CD4-positive, alpha-beta T cell (primary cell): ENCODE results near the gene DNTT. TPM values are rescaled to one million over a fixed set of nuclear protein-coding genes. Genes with fewer than 3 reads are reported as not detected.

Source experiments
- ATAC-seq: fragments of 200-7000 bp; cut with Tn5 transposase; one replicate; pipeline ENCODE4 v1.10.0; 2022; ENCODE audit warnings: mild to moderate bottlenecking; ENCODE audit not compliant: poor library complexity
- CTCF ChIA-PET: fragments of 350-600 bp; sonication (Branson Sonifier 250); formaldehyde crosslinking; loops from one replicate; lab custom pipeline; 2021; ENCODE audit warnings: antibody characterized with exemption, inconsistent platforms; lab: Charles Lee
- POLR2A ChIA-PET: fragments of 350-600 bp; sonication (Branson Sonifier 250); formaldehyde crosslinking; loops from one replicate; lab custom pipeline; 2021; ENCODE audit warnings: antibody characterized with exemption, inconsistent platforms; lab: Charles Lee
- DNase-seq, 14 experiments: peaks; one replicate each; pipeline ENCODE4 v3.0.0-alpha.2; 2013 to 2020; ENCODE audit warnings: mixed read lengths in 2 of 14
- H3K27ac ChIP-seq, 2 donors: one replicate each; pipeline versions ENCODE4 v1.5.1 to v1.7.0; 2013; ENCODE audit warnings: low read length in 2 of 2, low read depth in 1 of 2, mild to moderate bottlenecking in 1 of 2
- H3K27me3 ChIP-seq, 2 experiments: 1 replicate in 1 of 2; 2 replicates in 1 of 2; pipeline versions ENCODE4 v1.6.1 to v1.7.0; 2013; ENCODE audit warnings: low read length in 2 of 2, control low read depth in 1 of 2, mild to moderate bottlenecking in 1 of 2, moderate library complexity in 1 of 2; ENCODE audit not compliant: insufficient read depth in 2 of 2, control insufficient read depth in 1 of 2
- H3K36me3 ChIP-seq: one replicate; pipeline ENCODE4 v1.6.1; 2013; ENCODE audit warnings: low read length, control low read depth; ENCODE audit not compliant: insufficient read depth
- H3K4me1 ChIP-seq: one replicate; pipeline ENCODE4 v1.6.1; 2013; ENCODE audit warnings: low read length, control low read depth; ENCODE audit not compliant: insufficient read depth
- H3K4me3 ChIP-seq: one replicate; pipeline ENCODE4 v1.5.1; 2013; ENCODE audit warnings: mild to moderate bottlenecking, low read length, moderate library complexity
- H3K9me3 ChIP-seq, 2 experiments: 1 replicate in 1 of 2; 2 replicates in 1 of 2; pipeline versions ENCODE4 v1.6.1 to v1.7.0; 2013; ENCODE audit warnings: low read length in 2 of 2, mild to moderate bottlenecking in 2 of 2, control low read depth in 1 of 2, moderate library complexity in 1 of 2; ENCODE audit not compliant: control insufficient read depth in 1 of 2, insufficient read depth in 1 of 2
- H3K27ac Mint-ChIP-seq: one replicate; pipeline ENCODE4 v1.8.0; 2020; ENCODE audit warnings: mixed read lengths
- H3K27me3 Mint-ChIP-seq: one replicate; pipeline ENCODE4 v1.8.0; 2021; ENCODE audit warnings: mixed read lengths
- H3K36me3 Mint-ChIP-seq: one replicate; pipeline ENCODE4 v1.8.0; 2021; ENCODE audit warnings: low read depth, mixed read lengths
- H3K4me1 Mint-ChIP-seq: one replicate; pipeline ENCODE4 v1.8.0; 2021; ENCODE audit warnings: low read depth, mixed read lengths
- H3K4me3 Mint-ChIP-seq: one replicate; pipeline ENCODE4 v1.8.0; 2020; ENCODE audit warnings: mild to moderate bottlenecking, mixed read lengths
- H3K9me3 Mint-ChIP-seq: one replicate; pipeline ENCODE4 v1.8.0; 2020; ENCODE audit warnings: mixed read lengths
- CTCF ChIP-seq: fragments of 200-600 bp; IDR thresholded peaks from one replicate; pipeline ENCODE4 v1.8.0; 2022; ENCODE audit warnings: antibody characterized with exemption, mild to moderate bottlenecking
- intact Hi-C, 2 experiments: fragments of 100-400 bp; cut with DNase I in 1 of 2; cut with micrococcal nuclease in 1 of 2; formaldehyde crosslinking; loops; one replicate each; pipeline versions ENCODE4 v1.15.1 to v1.9.0; 2023 to 2025; cut with DNase I, micrococcal nuclease
- total RNA-seq, 174 experiments: library from RNA in 2 of 174; stranded (reverse) in 2 of 174; gene quantifications; one replicate each; pipeline ENCODE4 v1.2.3 and lab custom pipeline; 2021 to 2026

DNTT gene
- total RNA-seq, 2 experiments from 2014 or later: 0.11 TPM; not detected in 1

GRCh38 chr10:96346295-96346694 is 42.1 kb downstream of the DNTT start:
- H3K4me3 ChIP-seq: no peak overlapping the region
- no peaks in the 10 kb centered on the region for H3K36me3 ChIP-seq
- no peak for TF ChIP-seq CTCF
- H3K4me1 ChIP-seq: no peaks in the 10 kb centered on the region
- Mint-ChIP-seq H3K9me3 (peaks cover 3% of the 10 kb centered on the region), H3K4me1 (no peaks in the 10 kb centered on the region), H3K27ac (no peak overlapping the region), H3K36me3 (no peaks in the 10 kb centered on the region), H3K4me3 (no peak overlapping the region), H3K27me3 (peaks cover 5% of the 10 kb centered on the region)
- CTCF ChIA-PET: no interaction called here
- DNase-seq (no peak), ATAC-seq (no peak)
- H3K9me3 ChIP-seq: peaks cover 0 to 3% of the 10 kb centered on the region in 2 experiments
- POLR2A ChIA-PET: no interaction called here
- intact Hi-C loops: no loop called here
- no peak overlapping the region for H3K27ac ChIP-seq
- no peaks in the 10 kb centered on the region for H3K27me3 ChIP-seq

- no peak for TF ChIP-seq CTCF
These were observed 47.8 kb downstream of the DNTT start for GRCh38 chr10:96352027-96352426.

GRCh38 chr10:96352582-96352981 is 48.3 kb downstream of the DNTT start:
- Histone ChIP-seq H3K4me3 (no peak overlapping the region), H3K4me1 (no peaks in the 10 kb centered on the region), H3K36me3 (no peaks in the 10 kb centered on the region), H3K27ac (no peak overlapping the region), H3K27me3 (peaks cover 6 to 8% of the 10 kb centered on the region in 2 experiments), H3K9me3 (no peaks in the 10 kb centered on the region)
- Mint-ChIP-seq H3K4me1 (no peaks in the 10 kb centered on the region), H3K27ac (no peak overlapping the region), H3K36me3 (no peaks in the 10 kb centered on the region), H3K27me3 (peaks cover 23% of the 10 kb centered on the region), H3K4me3 (no peak overlapping the region), H3K9me3 (no peaks in the 10 kb centered on the region)
- no peak for TF ChIP-seq CTCF
- ATAC-seq (no peak), DNase-seq (no peak)
- intact Hi-C loops: no loop called here
- CTCF ChIA-PET: no interaction called here
- POLR2A ChIA-PET: no interaction called here

More at GRCh38 chr10:96352027-96352426, 47.8 kb downstream of the DNTT start:
- Histone ChIP-seq H3K27me3 (peaks cover 6% of the 10 kb centered on the region in 2 experiments), H3K27ac (no peak overlapping the region), H3K9me3 (peaks cover 0 to 3% of the 10 kb centered on the region in 2 experiments), H3K4me1 (no peaks in the 10 kb centered on the region), H3K36me3 (no peaks in the 10 kb centered on the region), H3K4me3 (no peak overlapping the region)
- CTCF ChIA-PET: no interaction called here
- peaks cover 20% of the 10 kb centered on the region for H3K27me3 Mint-ChIP-seq
- DNase-seq: no peak
- no peak overlapping the region for H3K27ac Mint-ChIP-seq
- no peaks in the 10 kb centered on the region for H3K4me1 Mint-ChIP-seq
- ATAC-seq: no peak
- intact Hi-C loops: no loop called here
- H3K36me3 Mint-ChIP-seq: no peaks in the 10 kb centered on the region
- no peak overlapping the region for H3K4me3 Mint-ChIP-seq
- no peaks in the 10 kb centered on the region for H3K9me3 Mint-ChIP-seq
- POLR2A ChIA-PET: no interaction called here
